GM18867 (cell line): ENCODE measurements around the gene BNIP3.
"Not testable (repeated sequence)": the region's sequence is repeated elsewhere in the genome, so short reads cannot be mapped to it uniquely, and the experiment has no call there.

ENCODE experiments used
- ATAC-seq: cut with Tn5 transposase; IDR thresholded peaks from one replicate; pipeline ENCODE4 v1.9.1; 2021; ENCODE audit warnings: mild to moderate bottlenecking, moderate library complexity; ENCODE audit not compliant: unreplicated experiment

BNIP3 gene

GRCh38 chr10:132003282-132003924, 21.7 kb upstream of the BNIP3 start:
- no peak for ATAC-seq

GRCh38 chr10:132002004-132002403, 20.3 kb upstream of the BNIP3 start:
- no peak for ATAC-seq

GRCh38 chr10:132001238-132001972, 19.7 kb upstream of the BNIP3 start:
- peak; percentile 72 for ATAC-seq

GRCh38 chr10:131998845-131999681, 17.3 kb upstream of the BNIP3 start:
- ATAC-seq = no peak

- ATAC-seq = no peak
Observed at GRCh38 chr10:131998050-131998844, 16.5 kb upstream of the BNIP3 start.

- ATAC-seq = no peak
Observed at GRCh38 chr10:131997366-131998049, 15.8 kb upstream of the BNIP3 start.

- no peak for ATAC-seq
Observed at GRCh38 chr10:131996466-131997365, 15.0 kb upstream of the BNIP3 start.

- ATAC-seq = no peak
Observed at GRCh38 chr10:131994435-131994834, 12.7 kb upstream of the BNIP3 start.

GRCh38 chr10:131993275-131993674, 11.6 kb upstream of the BNIP3 start:
- ATAC-seq = no peak

- no peak for ATAC-seq
Observed at GRCh38 chr10:131991726-131992125, 10.0 kb upstream of the BNIP3 start.

GRCh38 chr10:131987786-131988185, 6.1 kb upstream of the BNIP3 start:
- not testable (repeated sequence) for ATAC-seq

- not testable (repeated sequence) for ATAC-seq
Observed at GRCh38 chr10:131987301-131987700, 5.6 kb upstream of the BNIP3 start.

- ATAC-seq = not testable (repeated sequence)
Observed at GRCh38 chr10:131986851-131987250, 5.1 kb upstream of the BNIP3 start.

GRCh38 chr10:131983780-131984179, 2.1 kb upstream of the BNIP3 start:
- no peak for ATAC-seq

GRCh38 chr10:131982796-131983195, 1.1 kb upstream of the BNIP3 start:
- ATAC-seq = no peak

- ATAC-seq = peak; percentile 27
Observed at GRCh38 chr10:131982185-131982756, 548 bp upstream of the BNIP3 start.

- no peak for ATAC-seq
Observed at GRCh38 chr10:131980761-131981428, 828 bp downstream of the BNIP3 start.

GRCh38 chr10:131980321-131980720, 1.4 kb downstream of the BNIP3 start:
- ATAC-seq = no peak
